Measurements from ENCODE around the gene CDKN1A. TPM values are rescaled to one million over a fixed set of nuclear protein-coding genes. Genes with fewer than 3 reads are reported as not detected.

Gene CDKN1A
- total RNA-seq, 1 experiment from 2014 or later, result 75.1 TPM

DNA sequence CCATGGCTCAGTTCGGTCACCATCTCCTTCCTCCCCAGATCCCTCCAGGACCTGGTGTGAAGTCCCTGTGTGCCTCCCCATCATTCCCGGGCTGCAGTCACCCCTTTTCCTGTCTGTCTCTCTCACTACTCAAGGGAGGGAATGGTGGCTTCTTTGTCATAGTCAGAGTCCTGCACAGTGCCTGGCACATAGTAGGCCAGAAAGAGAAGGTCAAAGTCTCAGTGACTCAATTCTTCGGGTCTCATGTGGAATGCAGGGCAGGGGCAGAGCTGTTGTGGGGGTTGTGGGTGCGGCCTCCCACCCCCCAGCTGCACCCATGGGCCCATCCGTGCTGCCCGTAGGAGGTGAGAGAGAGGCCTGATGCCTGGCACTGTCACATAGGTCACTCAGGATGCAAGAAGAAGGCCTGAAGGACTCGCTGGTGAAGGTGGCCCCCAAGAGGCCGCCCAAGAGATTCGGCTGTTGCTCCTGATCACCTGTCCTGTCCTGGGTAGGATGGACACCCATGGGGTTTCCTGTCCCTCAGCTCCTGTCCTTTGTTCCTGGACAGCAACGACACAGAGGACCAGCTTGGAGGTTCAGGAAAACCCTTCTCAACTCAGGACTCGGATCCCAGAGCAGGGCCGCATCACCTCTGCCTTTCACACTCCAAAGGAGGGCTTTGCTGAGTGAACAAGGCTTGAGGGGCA, 53.3 kb downstream of the CDKN1A start (continued):
- TF ChIP-seq, protein P1, sequence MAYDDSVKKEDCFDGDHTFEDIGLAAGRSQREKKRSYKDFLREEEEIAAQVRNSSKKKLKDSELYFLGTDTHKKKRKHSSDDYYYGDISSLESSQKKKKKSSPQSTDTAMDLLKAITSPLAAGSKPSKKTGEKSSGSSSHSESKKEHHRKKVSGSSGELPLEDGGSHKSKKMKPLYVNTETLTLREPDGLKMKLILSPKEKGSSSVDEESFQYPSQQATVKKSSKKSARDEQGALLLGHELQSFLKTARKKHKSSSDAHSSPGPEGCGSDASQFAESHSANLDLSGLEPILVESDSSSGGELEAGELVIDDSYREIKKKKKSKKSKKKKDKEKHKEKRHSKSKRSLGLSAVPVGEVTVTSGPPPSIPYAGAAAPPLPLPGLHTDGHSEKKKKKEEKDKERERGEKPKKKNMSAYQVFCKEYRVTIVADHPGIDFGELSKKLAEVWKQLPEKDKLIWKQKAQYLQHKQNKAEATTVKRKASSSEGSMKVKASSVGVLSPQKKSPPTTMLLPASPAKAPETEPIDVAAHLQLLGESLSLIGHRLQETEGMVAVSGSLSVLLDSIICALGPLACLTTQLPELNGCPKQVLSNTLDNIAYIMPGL (CRISPR knock-in tag; IDR thresholded peaks at IDR 0.05), result no peak

DNA sequence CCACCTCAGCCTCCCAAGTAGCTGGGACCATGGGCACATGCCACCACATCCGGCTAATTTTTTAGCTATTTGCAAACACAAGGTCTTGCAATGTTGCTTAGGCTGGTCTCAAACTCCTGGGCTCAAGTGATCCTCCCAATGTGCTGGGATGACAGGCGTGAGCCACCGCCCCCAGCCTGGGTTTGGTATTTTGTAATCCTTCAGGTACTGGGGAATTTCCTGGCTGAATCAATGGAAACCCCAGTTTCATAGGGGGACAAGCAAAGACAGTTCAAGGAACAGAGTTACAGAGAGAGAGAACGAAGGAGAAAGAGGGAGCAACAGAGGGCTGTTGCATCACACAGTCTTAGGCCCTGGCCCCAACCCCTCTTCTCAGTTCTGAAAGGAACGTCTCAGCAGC, 54.8 kb downstream of the CDKN1A start:
- TF ChIP-seq GTF2I (CRISPR knock-in tag; conservative IDR thresholded peaks at IDR 0.05) (no peak), RORB (CRISPR knock-in tag; IDR thresholded peaks at IDR 0.05) (no peak), IRF2 (CRISPR knock-in tag; IDR thresholded peaks at IDR 0.05; ENCODE audit: borderline replicate concordance, low read depth) (no peak), ZNF263 (CRISPR knock-in tag; IDR thresholded peaks at IDR 0.05; ENCODE audit: low read depth) (no peak), ZNF423 (CRISPR knock-in tag; IDR thresholded peaks at IDR 0.05) (no peak), PRRX2 (CRISPR knock-in tag; IDR thresholded peaks at IDR 0.05) (no peak), ZNF317 (CRISPR knock-in tag; IDR thresholded peaks at IDR 0.05; ENCODE audit: borderline replicate concordance, low read depth) (no peak), NFE2L1 (CRISPR knock-in tag; IDR thresholded peaks at IDR 0.05) (no peak), HMGA2 (CRISPR knock-in tag; IDR thresholded peaks at IDR 0.05) (no peak), SOX15 (CRISPR knock-in tag; IDR thresholded peaks at IDR 0.05) (no peak), JAZF1 (CRISPR knock-in tag; IDR thresholded peaks at IDR 0.05) (no peak), CBFB (CRISPR knock-in tag; IDR thresholded peaks at IDR 0.05; ENCODE audit: low read depth) (no peak), ELF4 (CRISPR knock-in tag; IDR thresholded peaks at IDR 0.05; ENCODE audit: low read depth) (no peak)
- TF ChIP-seq, protein P2, sequence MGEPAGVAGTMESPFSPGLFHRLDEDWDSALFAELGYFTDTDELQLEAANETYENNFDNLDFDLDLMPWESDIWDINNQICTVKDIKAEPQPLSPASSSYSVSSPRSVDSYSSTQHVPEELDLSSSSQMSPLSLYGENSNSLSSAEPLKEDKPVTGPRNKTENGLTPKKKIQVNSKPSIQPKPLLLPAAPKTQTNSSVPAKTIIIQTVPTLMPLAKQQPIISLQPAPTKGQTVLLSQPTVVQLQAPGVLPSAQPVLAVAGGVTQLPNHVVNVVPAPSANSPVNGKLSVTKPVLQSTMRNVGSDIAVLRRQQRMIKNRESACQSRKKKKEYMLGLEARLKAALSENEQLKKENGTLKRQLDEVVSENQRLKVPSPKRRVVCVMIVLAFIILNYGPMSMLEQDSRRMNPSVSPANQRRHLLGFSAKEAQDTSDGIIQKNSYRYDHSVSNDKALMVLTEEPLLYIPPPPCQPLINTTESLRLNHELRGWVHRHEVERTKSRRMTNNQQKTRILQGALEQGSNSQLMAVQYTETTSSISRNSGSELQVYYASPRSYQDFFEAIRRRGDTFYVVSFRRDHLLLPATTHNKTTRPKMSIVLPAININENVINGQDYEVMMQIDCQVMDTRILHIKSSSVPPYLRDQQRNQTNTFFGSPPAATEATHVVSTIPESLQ (CRISPR knock-in tag; IDR thresholded peaks at IDR 0.05), result no peak
- TF ChIP-seq, protein P3, sequence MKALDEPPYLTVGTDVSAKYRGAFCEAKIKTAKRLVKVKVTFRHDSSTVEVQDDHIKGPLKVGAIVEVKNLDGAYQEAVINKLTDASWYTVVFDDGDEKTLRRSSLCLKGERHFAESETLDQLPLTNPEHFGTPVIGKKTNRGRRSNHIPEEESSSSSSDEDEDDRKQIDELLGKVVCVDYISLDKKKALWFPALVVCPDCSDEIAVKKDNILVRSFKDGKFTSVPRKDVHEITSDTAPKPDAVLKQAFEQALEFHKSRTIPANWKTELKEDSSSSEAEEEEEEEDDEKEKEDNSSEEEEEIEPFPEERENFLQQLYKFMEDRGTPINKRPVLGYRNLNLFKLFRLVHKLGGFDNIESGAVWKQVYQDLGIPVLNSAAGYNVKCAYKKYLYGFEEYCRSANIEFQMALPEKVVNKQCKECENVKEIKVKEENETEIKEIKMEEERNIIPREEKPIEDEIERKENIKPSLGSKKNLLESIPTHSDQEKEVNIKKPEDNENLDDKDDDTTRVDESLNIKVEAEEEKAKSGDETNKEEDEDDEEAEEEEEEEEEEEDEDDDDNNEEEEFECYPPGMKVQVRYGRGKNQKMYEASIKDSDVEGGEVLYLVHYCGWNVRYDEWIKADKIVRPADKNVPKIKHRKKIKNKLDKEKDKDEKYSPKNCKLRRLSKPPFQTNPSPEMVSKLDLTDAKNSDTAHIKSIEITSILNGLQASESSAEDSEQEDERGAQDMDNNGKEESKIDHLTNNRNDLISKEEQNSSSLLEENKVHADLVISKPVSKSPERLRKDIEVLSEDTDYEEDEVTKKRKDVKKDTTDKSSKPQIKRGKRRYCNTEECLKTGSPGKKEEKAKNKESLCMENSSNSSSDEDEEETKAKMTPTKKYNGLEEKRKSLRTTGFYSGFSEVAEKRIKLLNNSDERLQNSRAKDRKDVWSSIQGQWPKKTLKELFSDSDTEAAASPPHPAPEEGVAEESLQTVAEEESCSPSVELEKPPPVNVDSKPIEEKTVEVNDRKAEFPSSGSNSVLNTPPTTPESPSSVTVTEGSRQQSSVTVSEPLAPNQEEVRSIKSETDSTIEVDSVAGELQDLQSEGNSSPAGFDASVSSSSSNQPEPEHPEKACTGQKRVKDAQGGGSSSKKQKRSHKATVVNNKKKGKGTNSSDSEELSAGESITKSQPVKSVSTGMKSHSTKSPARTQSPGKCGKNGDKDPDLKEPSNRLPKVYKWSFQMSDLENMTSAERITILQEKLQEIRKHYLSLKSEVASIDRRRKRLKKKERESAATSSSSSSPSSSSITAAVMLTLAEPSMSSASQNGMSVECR (CRISPR knock-in tag; IDR thresholded peaks at IDR 0.05; ENCODE audit: borderline replicate concordance), result no peak
- TF ChIP-seq, protein P4, sequence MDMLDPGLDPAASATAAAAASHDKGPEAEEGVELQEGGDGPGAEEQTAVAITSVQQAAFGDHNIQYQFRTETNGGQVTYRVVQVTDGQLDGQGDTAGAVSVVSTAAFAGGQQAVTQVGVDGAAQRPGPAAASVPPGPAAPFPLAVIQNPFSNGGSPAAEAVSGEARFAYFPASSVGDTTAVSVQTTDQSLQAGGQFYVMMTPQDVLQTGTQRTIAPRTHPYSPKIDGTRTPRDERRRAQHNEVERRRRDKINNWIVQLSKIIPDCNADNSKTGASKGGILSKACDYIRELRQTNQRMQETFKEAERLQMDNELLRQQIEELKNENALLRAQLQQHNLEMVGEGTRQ (CRISPR knock-in tag; IDR thresholded peaks at IDR 0.05), result no peak
- TF ChIP-seq, protein P5, sequence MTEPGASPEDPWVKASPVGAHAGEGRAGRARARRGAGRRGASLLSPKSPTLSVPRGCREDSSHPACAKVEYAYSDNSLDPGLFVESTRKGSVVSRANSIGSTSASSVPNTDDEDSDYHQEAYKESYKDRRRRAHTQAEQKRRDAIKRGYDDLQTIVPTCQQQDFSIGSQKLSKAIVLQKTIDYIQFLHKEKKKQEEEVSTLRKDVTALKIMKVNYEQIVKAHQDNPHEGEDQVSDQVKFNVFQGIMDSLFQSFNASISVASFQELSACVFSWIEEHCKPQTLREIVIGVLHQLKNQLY (CRISPR knock-in tag; IDR thresholded peaks at IDR 0.05), result no peak
- TF ChIP-seq, protein P6, sequence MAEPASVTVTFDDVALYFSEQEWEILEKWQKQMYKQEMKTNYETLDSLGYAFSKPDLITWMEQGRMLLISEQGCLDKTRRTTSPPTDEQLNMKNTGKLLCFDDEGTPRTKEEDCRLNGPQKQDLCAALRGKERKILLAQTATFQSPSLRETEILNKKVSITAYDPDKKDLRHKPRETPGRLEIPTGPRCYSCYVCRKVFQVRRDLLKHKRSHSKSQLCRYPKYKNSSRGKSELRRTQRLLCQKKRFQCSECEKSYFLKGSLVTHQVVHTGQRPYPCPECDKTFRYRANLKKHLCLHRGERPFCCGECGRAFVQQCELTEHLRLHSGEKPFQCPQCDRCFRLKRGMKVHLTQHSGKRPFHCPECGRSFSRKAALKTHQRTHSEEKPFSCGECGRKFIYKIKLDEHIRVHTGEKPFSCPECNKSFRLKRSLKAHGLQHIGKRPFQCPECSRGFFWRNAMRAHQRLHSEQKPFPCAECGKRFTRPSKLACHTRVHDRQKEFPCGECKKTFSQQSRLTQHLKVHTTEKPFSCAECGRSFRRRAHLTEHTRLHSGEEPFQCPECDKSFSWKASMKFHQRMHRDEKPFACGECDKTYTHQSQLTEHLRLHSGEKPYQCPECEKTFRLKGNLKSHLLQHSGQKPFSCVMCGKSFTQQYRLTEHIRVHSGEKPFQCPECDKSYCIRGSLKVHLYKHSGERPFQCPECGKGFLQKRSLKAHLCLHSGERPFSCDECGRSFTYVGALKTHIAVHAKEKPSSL (CRISPR knock-in tag; conservative IDR thresholded peaks at IDR 0.05), result no peak
- TF ChIP-seq, protein P7, sequence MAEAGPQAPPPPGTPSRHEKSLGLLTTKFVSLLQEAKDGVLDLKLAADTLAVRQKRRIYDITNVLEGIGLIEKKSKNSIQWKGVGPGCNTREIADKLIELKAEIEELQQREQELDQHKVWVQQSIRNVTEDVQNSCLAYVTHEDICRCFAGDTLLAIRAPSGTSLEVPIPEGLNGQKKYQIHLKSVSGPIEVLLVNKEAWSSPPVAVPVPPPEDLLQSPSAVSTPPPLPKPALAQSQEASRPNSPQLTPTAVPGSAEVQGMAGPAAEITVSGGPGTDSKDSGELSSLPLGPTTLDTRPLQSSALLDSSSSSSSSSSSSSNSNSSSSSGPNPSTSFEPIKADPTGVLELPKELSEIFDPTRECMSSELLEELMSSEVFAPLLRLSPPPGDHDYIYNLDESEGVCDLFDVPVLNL (CRISPR knock-in tag; IDR thresholded peaks at IDR 0.05; ENCODE audit: borderline replicate concordance, low read depth), result no peak
- Mint-ChIP-seq H3K4me1 (peaks cover 16% of the 10 kb centered on the region), H3K4me3 (no peak overlapping the region), H3K9me3 (no peaks in the 10 kb centered on the region), H3K27me3 (ENCODE audit: low read depth) (peaks cover 1% of the 10 kb centered on the region; the same call in 1 of the 2 replicates), H3K36me3 (no peaks in the 10 kb centered on the region), H3K27ac (no peak overlapping the region)
- ATAC-seq (no peak), DNase-seq (ENCODE audit: low spot score) (no peak)
- CTCF ChIA-PET, result interaction anchor here (1.7 kb wide), 1 partner anchor 118 kb away, joined by 4 read pairs; no protein-coding TSS in a partner anchor
- POLR2A ChIA-PET, result no interaction called here

Measured in WTC11 (cell line).